B cell (primary cell): ENCODE measurements around the gene KLK2. TPM values are rescaled to one million over a fixed set of nuclear protein-coding genes. Genes with fewer than 3 reads are reported as not detected.

Source experiments
- ATAC-seq: fragments of 200-7000 bp; cut with Tn5 transposase; one replicate; pipeline ENCODE4 v1.10.0; 2021; ENCODE audit warnings: low read depth, mild to moderate bottlenecking, moderate number of reproducible peaks, moderate library complexity
- CTCF ChIA-PET: fragments of 350-600 bp; sonication (Branson Sonifier 250); formaldehyde crosslinking; loops from one replicate; lab custom pipeline; 2021; ENCODE audit warnings: antibody characterized with exemption, inconsistent platforms; lab: Charles Lee
- POLR2A ChIA-PET: fragments of 350-600 bp; sonication (Branson Sonifier 250); formaldehyde crosslinking; loops from one replicate; lab custom pipeline; 2021; ENCODE audit warnings: antibody characterized with exemption; lab: Charles Lee
- DNase-seq: peaks from one replicate; pipeline ENCODE4 v3.0.0; 2013
- H2AFZ ChIP-seq: 2 replicates; pipeline ENCODE4 v1.6.1; 2012; ENCODE audit warnings: mild to moderate bottlenecking, low read depth, low read length; ENCODE audit not compliant: insufficient read depth, poor library complexity, severe bottlenecking
- H3K27ac ChIP-seq, 2 donors: 1 replicate in 1 of 2; 2 replicates in 1 of 2; pipeline ENCODE4 v1.5.1; 2012 to 2013; ENCODE audit warnings: low read length in 2 of 2, mild to moderate bottlenecking in 2 of 2, moderate library complexity in 1 of 2
- H3K27me3 ChIP-seq, 4 experiments: fragments of 200-600 bp in 1 of 4; sonication (generic) in 1 of 4; replicated peaks in 1 of 4; 1 replicate in 2 of 4; 2 replicates in 2 of 4; pipeline versions ENCODE4 v1.6.1 to v1.7.0; 2013 to 2016; ENCODE audit warnings: low read length in 3 of 4, mild to moderate bottlenecking in 2 of 4, mixed read lengths in 1 of 4, moderate library complexity in 1 of 4; ENCODE audit not compliant: insufficient read depth in 4 of 4, control insufficient read depth in 3 of 4; ENCODE audit errors: control extremely low read depth in 1 of 4
- H3K36me3 ChIP-seq, 2 experiments: replicated peaks in 1 of 2; 1 replicate in 1 of 2; 2 replicates in 1 of 2; pipeline versions ENCODE4 v1.6.1 to v1.7.1; 2013; ENCODE audit warnings: low read length in 1 of 2; ENCODE audit not compliant: insufficient read depth in 2 of 2, control insufficient read depth in 1 of 2; ENCODE audit errors: control extremely low read depth in 1 of 2, extremely low read depth in 1 of 2
- H3K4me1 ChIP-seq, 2 donors: fragments of 200-600 bp in 1 of 2; sonication (generic) in 1 of 2; 1 replicate in 1 of 2; 2 replicates in 1 of 2; pipeline versions ENCODE4 v1.5.1 to v1.6.1; 2013 to 2017; ENCODE audit warnings: low read length in 2 of 2; ENCODE audit not compliant: control insufficient read depth in 2 of 2, insufficient read depth in 2 of 2
- H3K4me2 ChIP-seq: replicated peaks from 2 replicates; pipeline ENCODE3; 2012; ENCODE audit warnings: mild to moderate bottlenecking, low read depth, low read length; ENCODE audit not compliant: poor library complexity, severe bottlenecking
- H3K4me3 ChIP-seq, 5 experiments: fragments of 200-600 bp in 1 of 5; sonication (generic) in 1 of 5; 1 replicate in 3 of 5; 2 replicates in 2 of 5; pipeline versions ENCODE4 v1.5.1 to v1.7.0; 2011 to 2016; ENCODE audit warnings: low read length in 4 of 5, mild to moderate bottlenecking in 4 of 5, low read depth in 2 of 5, control low read depth in 1 of 5, moderate library complexity in 1 of 5; ENCODE audit not compliant: insufficient read depth in 1 of 5; ENCODE audit errors: control extremely low read depth in 1 of 5, extremely low read depth in 1 of 5
- H3K79me2 ChIP-seq: fragments of 200-600 bp; sonication (generic); one replicate; pipeline ENCODE4 v1.6.0; 2016; ENCODE audit warnings: low read length; ENCODE audit not compliant: control insufficient read depth, insufficient read depth
- H3K9ac ChIP-seq: fragments of 200-600 bp; sonication (generic); 2 replicates; pipeline ENCODE4 v1.6.1; 2017; ENCODE audit warnings: mild to moderate bottlenecking, low read length, moderate library complexity
- H3K9me3 ChIP-seq, 3 donors: one replicate each; pipeline versions ENCODE4 v1.6.1 to v1.7.1; 2013; ENCODE audit warnings: low read length in 2 of 3; ENCODE audit not compliant: control insufficient read depth in 2 of 3, insufficient read depth in 1 of 3; ENCODE audit errors: control extremely low read depth in 1 of 3
- H4K20me1 ChIP-seq: 2 replicates; pipeline ENCODE4 v1.6.0; 2012; ENCODE audit warnings: mild to moderate bottlenecking, low read length; ENCODE audit not compliant: insufficient read depth, control insufficient read depth, poor library complexity, severe bottlenecking
- H3K27ac Mint-ChIP-seq: one replicate; pipeline ENCODE4 v1.8.0; 2021; ENCODE audit warnings: mixed read lengths
- H3K27me3 Mint-ChIP-seq: one replicate; pipeline ENCODE4 v1.8.0; 2021; ENCODE audit warnings: mixed read lengths
- H3K4me1 Mint-ChIP-seq: one replicate; pipeline ENCODE4 v1.8.0; 2021; ENCODE audit warnings: mixed read lengths
- H3K4me3 Mint-ChIP-seq: one replicate; pipeline ENCODE4 v1.8.0; 2021; ENCODE audit warnings: mixed read lengths
- H3K9me3 Mint-ChIP-seq: one replicate; pipeline ENCODE4 v1.8.0; 2022; ENCODE audit warnings: mixed read lengths; ENCODE audit not compliant: insufficient read depth
- EZH2 ChIP-seq: IDR thresholded peaks from 2 replicates; pipeline ENCODE4 v1.6.1; 2012; ENCODE audit warnings: borderline replicate concordance, low read depth, mild to moderate bottlenecking, moderate library complexity, low read length; ENCODE audit not compliant: insufficient read depth, poor library complexity, severe bottlenecking
- whole genome bisulfite sequencing: methylation state at CpG from one replicate; pipeline ENCODE4 v1.1.5; 2013; ENCODE audit warnings: missing lambda C conversion rate; ENCODE audit not compliant: insufficient coverage; 5-methylcytosine and 5-hydroxymethylcytosine counted together
- intact Hi-C: fragments of 100-400 bp; cut with micrococcal nuclease; formaldehyde crosslinking; loops from one replicate; pipeline ENCODE4 v1.10.0; 2022
- polyA plus RNA-seq: library from polyadenylated mRNA; depleted of rRNA; stranded (reverse); fragments of >200 nt; gene quantifications from 2 replicates; pipeline ENCODE4 v1.2.3, GENCODE V29; 2012
- total RNA-seq, 2 donors: library from RNA; stranded (reverse); fragments of 120-200 nt in 1 of 2; gene quantifications; 1 replicate in 1 of 2; 2 replicates in 1 of 2; pipeline versions ENCODE4 v1.2.3 to v1.2.4, GENCODE V29; 2013 to 2022
- TF ChIP-seq, protein P1 (sequence below): fragments of 200-600 bp; IDR thresholded peaks from one replicate; pipeline ENCODE4 v1.8.0; 2022; ENCODE audit warnings: antibody characterized with exemption, mild to moderate bottlenecking

Gene KLK2
- total and polyA plus RNA-seq, 2 donors (not counting 1 experiment from before 2014, with no cell fraction given) = 0.60 to 1.7 TPM

DNA sequence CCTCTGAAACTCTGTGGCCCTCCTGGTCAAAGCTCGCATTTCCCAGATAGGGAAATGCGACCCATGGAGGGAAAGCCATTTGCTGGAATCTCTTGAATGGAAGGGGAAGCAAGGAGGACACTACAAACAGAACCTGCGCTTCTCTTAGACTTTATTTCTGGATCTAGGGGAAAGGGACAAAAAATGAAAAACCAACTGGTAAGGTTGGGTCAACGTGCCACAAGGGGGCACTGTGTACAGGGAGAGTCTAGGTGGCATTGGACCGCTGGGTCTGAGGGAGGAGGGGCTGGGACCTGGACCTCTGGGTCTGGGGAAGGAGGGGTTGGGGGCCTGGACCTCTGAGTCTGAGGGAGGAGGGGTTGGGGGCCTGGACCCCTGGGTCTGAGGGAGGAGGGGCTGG lies 33.0 kb downstream of the KLK2 start:
- ChIA-PET CTCF (interaction anchor here (0.7 to 1.9 kb wide), 4 partner anchors 10 to 110 kb away, joined by 3 to 18 read pairs (median 4); no protein-coding TSS in a partner anchor), POLR2A (no interaction called here)
- Histone ChIP-seq H3K4me1 (peaks cover 10 to 18% of the 10 kb centered on the region in 2 donors), H3K4me3 (no peak overlapping the region), H3K9ac (no peak overlapping the region), H4K20me1 (no peaks in the 10 kb centered on the region), H2AFZ (no peak overlapping the region), H3K36me3 (no peaks in the 10 kb centered on the region), H3K27me3 (peaks cover 0 to 43% (median 21%) of the 10 kb centered on the region in 4 experiments), H3K27ac (no peak overlapping the region), H3K79me2 (no peaks in the 10 kb centered on the region), H3K9me3 (peaks cover 0 to 18% (median 0%) of the 10 kb centered on the region in 3 donors), H3K4me2 (no peak overlapping the region)
- intact Hi-C loops = no loop called here
- peaks cover 20% of the 10 kb centered on the region for H3K4me1 Mint-ChIP-seq
- TF ChIP-seq EZH2 = no peak
- TF ChIP-seq, protein P1, sequence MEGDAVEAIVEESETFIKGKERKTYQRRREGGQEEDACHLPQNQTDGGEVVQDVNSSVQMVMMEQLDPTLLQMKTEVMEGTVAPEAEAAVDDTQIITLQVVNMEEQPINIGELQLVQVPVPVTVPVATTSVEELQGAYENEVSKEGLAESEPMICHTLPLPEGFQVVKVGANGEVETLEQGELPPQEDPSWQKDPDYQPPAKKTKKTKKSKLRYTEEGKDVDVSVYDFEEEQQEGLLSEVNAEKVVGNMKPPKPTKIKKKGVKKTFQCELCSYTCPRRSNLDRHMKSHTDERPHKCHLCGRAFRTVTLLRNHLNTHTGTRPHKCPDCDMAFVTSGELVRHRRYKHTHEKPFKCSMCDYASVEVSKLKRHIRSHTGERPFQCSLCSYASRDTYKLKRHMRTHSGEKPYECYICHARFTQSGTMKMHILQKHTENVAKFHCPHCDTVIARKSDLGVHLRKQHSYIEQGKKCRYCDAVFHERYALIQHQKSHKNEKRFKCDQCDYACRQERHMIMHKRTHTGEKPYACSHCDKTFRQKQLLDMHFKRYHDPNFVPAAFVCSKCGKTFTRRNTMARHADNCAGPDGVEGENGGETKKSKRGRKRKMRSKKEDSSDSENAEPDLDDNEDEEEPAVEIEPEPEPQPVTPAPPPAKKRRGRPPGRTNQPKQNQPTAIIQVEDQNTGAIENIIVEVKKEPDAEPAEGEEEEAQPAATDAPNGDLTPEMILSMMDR = peak; percentile 30
- no peak overlapping the region for H3K27ac Mint-ChIP-seq
- 15% methylated on average over 4 of the region's 5 CpGs for WGBS
- H3K9me3 Mint-ChIP-seq = no peaks in the 10 kb centered on the region
- peaks cover 45% of the 10 kb centered on the region for H3K27me3 Mint-ChIP-seq
- no peak overlapping the region for H3K4me3 Mint-ChIP-seq
- no peak for DNase-seq
- no peak for ATAC-seq

DNA sequence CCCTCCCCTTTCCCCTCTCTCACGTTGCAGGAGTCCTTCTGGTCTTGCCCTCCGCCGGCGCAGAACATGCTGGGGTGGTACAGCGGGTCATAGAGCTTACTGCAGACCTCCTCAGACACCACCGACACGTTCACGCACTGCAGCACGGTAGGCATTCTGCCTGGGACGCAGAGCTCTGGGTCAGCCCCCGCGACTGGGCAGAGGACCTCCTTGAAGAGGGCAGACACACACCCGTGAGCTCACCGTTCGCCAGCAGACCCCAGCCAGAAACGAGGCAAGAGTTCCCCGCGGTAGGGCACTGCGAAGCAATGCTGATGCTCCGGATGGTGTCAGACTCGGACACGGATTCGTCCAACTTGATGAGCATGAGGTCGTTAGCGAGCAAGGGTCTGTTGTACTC lies 35.1 kb downstream of the KLK2 start:
- H3K79me2 ChIP-seq = no peaks in the 10 kb centered on the region
- ChIA-PET POLR2A (no interaction called here), CTCF (interaction anchor here (1.3 kb wide), 1 partner anchor 14 kb away, joined by 6 read pairs; no protein-coding TSS in a partner anchor)
- Mint-ChIP-seq H3K4me3 (peak overlapping the region; percentile 70), H3K27ac (no peak overlapping the region), H3K9me3 (no peaks in the 10 kb centered on the region), H3K4me1 (peaks cover 20% of the 10 kb centered on the region), H3K27me3 (peaks cover 42% of the 10 kb centered on the region)
- no peak overlapping the region for H3K9ac ChIP-seq
- DNase-seq (no peak), ATAC-seq (no peak)
- no peak overlapping the region for H3K4me2 ChIP-seq
- H3K4me1 ChIP-seq = peaks cover 10 to 18% of the 10 kb centered on the region in 2 donors
- H2AFZ ChIP-seq = no peak overlapping the region
- H4K20me1 ChIP-seq = no peaks in the 10 kb centered on the region
- H3K36me3 ChIP-seq = no peaks in the 10 kb centered on the region
- 74% methylated on average over 25 of the region's 25 CpGs for WGBS
- H3K9me3 ChIP-seq = peaks cover 0 to 19% (median 0%) of the 10 kb centered on the region in 3 donors
- intact Hi-C loops = no loop called here
- no peak overlapping the region for H3K4me3 ChIP-seq
- no peak overlapping the region for H3K27ac ChIP-seq
- TF ChIP-seq, protein P1 = no peak
- TF ChIP-seq EZH2 = no peak
- peaks cover 0 to 62% (median 29%) of the 10 kb centered on the region in 4 experiments for H3K27me3 ChIP-seq
